GM13977 (cell line): Measurements from ENCODE around the gene STYX.
"Not testable (repeated sequence)": the region's sequence is repeated elsewhere in the genome, so short reads cannot be mapped to it uniquely, and the experiment has no call there.

Source experiments
- DNase-seq: peaks from one replicate; pipeline ENCODE4 v3.0.0; 2012; ENCODE audit warnings: low spot score
- in situ Hi-C: fragments of 300-500 bp; cut with MboI; formaldehyde crosslinking; loops from one replicate; pipeline ENCODE4 v1.12.0; 2022; ENCODE audit warnings: low sequenced_read_pairs, low pct_unique_long_range_greater_than_20kb, mixed read lengths, inconsistent platforms; ENCODE audit not compliant: unreplicated experiment
- TF ChIP-seq, protein P1 (sequence below): IDR thresholded peaks from 2 replicates; pipeline ENCODE4 v1.5.1; 2012; ENCODE audit warnings: mild to moderate bottlenecking, control low read depth; ENCODE audit not compliant: insufficient read depth; ENCODE audit errors: extremely low read depth, missing control alignments

STYX gene

DNA sequence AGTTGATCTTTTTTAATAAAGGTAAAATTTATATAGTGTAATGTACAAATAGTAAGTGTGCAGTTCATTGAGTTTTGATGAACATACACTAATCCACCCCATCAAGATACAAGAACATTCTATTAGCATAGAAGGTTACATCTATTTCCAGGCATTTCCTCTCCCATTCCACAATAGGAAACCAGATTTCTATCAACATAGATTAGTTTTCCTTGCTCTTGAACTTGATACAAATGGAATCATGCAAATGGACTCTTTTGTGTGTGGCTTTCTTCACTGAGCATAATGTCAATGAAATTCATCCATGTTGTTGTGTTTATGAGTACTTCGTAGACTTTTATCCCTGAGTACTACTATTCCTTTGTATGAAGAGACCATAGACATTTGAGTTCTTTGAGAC lies 10.8 kb downstream of the STYX start:
- DNase-seq = no peak
- TF ChIP-seq, protein P1, sequence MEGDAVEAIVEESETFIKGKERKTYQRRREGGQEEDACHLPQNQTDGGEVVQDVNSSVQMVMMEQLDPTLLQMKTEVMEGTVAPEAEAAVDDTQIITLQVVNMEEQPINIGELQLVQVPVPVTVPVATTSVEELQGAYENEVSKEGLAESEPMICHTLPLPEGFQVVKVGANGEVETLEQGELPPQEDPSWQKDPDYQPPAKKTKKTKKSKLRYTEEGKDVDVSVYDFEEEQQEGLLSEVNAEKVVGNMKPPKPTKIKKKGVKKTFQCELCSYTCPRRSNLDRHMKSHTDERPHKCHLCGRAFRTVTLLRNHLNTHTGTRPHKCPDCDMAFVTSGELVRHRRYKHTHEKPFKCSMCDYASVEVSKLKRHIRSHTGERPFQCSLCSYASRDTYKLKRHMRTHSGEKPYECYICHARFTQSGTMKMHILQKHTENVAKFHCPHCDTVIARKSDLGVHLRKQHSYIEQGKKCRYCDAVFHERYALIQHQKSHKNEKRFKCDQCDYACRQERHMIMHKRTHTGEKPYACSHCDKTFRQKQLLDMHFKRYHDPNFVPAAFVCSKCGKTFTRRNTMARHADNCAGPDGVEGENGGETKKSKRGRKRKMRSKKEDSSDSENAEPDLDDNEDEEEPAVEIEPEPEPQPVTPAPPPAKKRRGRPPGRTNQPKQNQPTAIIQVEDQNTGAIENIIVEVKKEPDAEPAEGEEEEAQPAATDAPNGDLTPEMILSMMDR = no peak
- in situ Hi-C loops = no loop called here

DNA sequence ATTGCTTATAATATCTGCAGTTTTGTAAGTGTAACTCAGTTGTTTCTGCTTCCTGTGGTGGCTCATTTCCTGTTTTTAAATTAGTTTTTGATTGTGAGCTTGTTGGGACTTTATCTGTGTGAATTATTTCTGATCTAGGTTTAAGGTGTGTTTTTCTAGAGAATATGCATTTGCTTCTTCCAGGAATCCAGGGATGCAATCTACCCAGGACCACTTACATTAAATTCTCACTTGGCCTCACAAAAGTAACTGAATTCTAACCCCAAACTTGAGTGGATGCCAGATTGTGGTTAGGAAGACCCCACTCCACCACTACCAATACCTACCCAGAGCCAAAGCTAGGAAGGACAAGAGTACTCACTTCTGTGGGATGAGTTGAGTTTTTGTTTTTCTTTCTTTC lies 11.9 kb downstream of the STYX start:
- TF ChIP-seq, protein P1 = no peak
- DNase-seq = no peak
- in situ Hi-C loops = no loop called here

DNA sequence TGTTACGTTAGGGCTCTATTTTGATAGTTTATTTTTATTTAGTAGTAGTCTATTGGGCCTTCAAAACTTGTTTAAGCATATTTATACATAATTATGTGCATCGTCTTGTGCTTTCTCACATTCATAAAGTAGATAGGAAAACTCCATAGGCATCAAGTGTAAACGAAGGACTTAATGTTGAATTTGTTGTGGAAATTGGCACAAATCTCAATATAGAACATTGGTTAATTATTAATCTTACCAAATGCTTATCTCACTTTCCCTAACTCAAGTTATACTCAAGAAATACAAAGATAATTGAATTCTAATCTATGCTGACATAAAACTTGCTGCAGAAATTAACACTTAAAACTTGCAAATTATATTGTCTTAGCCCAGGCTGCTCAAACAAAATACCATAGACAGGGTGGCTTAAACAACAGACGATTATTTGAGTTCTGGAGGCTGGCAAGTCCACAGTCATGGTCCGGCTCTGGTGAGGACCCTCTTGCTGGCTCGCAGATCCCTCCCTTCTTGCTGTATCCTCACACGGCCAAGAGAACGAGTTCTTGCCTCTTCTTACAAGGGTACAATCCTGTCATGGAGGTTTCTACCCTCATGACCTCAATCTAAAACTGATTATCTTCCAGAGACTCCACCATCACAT lies 18.8 kb downstream of the STYX start:
- DNase-seq = no peak
- TF ChIP-seq, protein P1 = no peak
- in situ Hi-C loops = no loop called here

DNA sequence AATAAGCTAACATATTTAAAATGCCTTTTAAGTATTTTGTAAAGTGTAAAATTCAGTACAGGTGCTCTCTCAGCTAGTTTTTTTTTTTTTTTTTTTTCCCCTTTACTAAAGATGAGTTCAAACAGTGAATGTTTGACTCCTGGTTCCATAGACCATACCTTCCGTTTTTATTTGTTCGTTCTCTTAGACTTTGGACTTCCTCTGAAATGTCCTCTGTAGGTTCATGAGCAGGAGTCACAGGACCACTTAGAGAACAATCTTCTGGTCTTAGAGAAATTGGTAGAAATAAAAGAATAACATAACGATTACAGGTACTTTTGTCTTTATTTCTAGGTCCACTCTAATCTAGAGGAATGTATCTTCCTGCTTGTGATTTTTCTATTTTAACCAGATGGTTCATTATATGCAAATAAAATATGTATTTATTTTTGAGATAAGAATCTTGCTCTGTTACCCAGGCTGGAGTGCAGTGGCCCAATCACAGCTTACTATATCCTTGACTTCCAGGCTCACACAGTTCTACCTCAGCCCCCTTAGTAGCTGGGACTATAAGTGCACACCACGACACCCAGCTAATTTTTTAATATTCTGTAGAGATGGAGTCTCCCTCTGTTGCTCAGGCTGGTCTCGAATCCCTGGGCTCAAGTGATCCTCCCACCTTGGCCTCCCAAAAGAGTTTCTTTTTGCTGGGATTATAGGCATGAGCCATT lies 25.8 kb downstream of the STYX start:
- no peak for DNase-seq
- TF ChIP-seq, protein P1 = no peak
- in situ Hi-C loops = no loop called here

DNA sequence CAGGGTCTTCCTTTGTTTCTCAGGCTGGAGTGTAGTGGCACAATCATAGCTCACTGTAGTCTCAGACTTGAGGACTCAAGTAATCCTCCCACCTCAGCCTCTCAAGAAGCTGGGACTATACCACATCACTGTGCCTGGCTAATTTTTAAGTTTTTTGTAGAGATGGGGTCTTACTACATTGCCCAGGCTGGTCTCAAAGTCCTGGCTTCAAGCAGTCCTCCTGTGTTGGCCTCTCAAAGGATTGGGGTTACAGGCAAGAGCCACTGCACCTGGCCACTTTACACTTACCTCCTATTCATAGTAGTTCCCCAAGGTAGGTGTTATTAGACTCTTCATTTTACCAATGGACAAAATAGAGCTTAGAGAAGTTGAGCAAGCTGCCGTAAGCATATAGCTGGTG lies 29.2 kb downstream of the STYX start:
- TF ChIP-seq, protein P1 = no peak
- no peak for DNase-seq
- in situ Hi-C loops = no loop called here

DNA sequence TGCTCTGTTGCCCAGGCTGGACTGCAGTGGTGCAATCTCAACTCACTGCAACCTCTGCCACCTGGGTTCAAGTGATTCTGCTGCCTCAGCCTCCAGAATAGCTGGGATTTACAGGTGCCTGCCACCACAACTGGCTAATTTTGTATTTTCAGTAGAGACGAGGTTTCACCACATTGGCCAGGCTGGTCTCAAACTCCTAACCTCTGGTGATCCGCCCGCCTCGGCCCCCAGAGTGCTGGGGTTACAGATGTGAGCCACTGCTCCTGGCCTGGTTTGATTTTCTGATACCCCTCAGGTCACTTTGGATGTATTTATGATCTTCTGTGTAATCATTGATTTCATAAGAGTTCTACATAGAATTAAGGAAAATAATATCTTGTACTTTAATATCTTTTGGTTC lies 33.0 kb downstream of the STYX start:
- DNase-seq, in situ Hi-C loops: not testable (repeated sequence)

DNA sequence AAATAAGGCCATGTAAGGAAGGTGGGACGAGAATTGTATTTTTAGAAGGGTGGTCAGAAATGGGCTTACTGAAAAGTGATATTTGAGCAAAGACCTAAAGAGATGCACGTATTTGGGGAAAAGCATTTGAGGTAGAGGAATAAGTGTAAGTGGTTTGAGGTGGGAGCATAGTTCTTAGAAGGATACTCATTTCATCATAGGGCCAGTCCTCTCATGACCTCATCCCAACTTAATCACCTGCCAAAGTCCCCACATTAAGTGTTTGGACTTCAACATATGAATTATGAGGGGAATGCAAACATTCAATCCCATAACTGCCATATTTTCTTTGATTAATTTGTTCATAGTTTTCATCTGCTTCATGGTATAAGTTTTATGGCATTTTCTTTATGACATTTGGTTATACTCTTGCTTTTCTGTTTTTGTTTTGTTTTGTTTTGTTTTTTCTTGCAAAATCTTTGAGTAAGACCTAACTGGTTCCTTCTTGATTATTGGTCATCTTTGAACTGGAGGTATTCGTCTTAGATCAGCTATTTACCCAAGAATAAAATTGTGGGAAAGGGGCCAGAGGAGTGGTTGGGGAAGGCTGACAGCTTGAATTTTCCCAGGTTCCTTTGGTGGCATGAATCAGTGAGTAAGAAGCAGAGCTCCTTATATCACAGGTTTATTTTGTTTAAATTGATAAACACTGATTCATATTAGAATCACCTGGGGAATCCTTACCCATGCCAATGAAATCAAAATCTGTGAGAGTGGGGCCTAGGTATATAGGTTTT lies 37.3 kb downstream of the STYX start:
- TF ChIP-seq, protein P1 = no peak
- DNase-seq = no peak
- in situ Hi-C loops = no loop called here
